ENCODE results near the gene ALDH1A1.

ALDH1A1 gene

DNA sequence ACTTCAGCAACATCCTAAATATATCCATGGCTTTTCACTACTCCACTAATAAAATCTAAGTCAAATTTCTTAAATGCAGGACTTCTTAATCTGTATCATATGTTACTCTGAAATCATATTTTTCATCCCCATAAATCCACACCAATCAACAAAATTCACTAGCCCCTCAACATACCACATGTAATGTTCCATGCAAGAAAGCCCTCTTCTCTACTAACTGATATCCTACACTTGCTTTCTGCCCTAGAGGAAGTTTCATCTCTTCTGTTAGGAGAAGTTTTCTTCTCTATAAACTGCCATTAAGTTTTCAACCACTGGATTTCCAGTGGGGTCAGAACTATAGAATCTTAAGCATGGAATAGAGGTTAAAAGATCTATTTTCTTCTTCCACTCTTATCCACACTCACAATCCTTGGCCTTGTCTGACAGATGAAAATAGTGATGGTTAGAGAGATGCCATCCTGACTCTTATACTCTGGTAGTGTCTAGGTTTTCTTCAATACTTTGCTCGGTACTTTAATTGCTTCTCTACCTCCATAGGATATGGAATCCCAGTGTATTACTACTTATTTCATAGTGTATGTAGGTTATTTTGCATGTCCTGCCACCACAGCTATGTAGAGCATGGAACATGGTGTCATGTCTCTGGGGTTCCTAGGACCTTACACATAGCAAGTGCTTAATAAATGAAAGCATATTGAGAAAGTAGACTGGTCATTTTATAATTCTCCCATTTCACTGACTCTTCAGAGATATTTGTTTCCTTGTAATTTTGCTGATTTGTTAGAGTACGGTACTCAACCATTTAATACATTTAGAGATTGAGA is 48.4 kb downstream of the ALDH1A1 start:
- TF ChIP-seq HDGF (IDR thresholded peaks at IDR 0.05; ENCODE audit: borderline replicate concordance) (no peak), BHLHE40 (IDR thresholded peaks at IDR 0.05; ENCODE audit: borderline replicate concordance) (no peak), SUZ12 (IDR thresholded peaks at IDR 0.05) (no peak), CTBP1 (IDR thresholded peaks at IDR 0.05; ENCODE audit: borderline replicate concordance) (no peak), ELF4 (IDR thresholded peaks at IDR 0.05) (no peak), SP1 (IDR thresholded peaks at IDR 0.05) (no peak), NFRKB (IDR thresholded peaks at IDR 0.05) (no peak), L3MBTL2 (conservative IDR thresholded peaks at IDR 0.05) (no peak), ARNT (IDR thresholded peaks at IDR 0.05) (no peak)
- TF ChIP-seq, protein P1, sequence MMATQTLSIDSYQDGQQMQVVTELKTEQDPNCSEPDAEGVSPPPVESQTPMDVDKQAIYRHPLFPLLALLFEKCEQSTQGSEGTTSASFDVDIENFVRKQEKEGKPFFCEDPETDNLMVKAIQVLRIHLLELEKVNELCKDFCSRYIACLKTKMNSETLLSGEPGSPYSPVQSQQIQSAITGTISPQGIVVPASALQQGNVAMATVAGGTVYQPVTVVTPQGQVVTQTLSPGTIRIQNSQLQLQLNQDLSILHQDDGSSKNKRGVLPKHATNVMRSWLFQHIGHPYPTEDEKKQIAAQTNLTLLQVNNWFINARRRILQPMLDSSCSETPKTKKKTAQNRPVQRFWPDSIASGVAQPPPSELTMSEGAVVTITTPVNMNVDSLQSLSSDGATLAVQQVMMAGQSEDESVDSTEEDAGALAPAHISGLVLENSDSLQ (IDR thresholded peaks at IDR 0.05) = no peak
- DNase-seq (ENCODE audit: extremely low spot score) = no peak
- CTCF ChIA-PET = no interaction called here
- POLR2A ChIA-PET = no interaction called here

DNA sequence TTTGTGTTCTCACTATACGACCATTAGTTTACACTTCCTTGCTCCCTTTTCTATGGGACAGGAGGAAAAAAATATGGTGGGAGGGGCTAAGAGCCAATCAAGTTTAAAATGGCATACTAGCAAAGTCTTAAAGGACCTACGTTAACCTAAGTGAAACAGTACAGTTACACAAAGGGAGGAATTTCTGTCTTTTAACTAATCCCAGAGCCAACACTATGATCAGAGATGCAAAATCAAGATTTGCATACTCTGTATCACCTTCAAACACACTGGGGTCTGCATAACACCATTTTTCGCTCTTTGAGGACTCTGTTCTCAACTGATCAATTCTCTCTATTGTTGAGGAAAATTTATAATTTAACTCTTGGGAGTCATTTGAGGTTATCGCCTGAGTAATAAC is 49.8 kb downstream of the ALDH1A1 start:
- CTCF ChIA-PET = no interaction called here
- TF ChIP-seq, protein P1 (IDR thresholded peaks at IDR 0.05) = no peak
- TF ChIP-seq SUZ12 (IDR thresholded peaks at IDR 0.05) = no peak
- no peak for TF ChIP-seq LEF1 (IDR thresholded peaks at IDR 0.05; ENCODE audit: borderline replicate concordance)
- no peak for TF ChIP-seq ELF4 (IDR thresholded peaks at IDR 0.05)
- TF ChIP-seq FOXK2 (IDR thresholded peaks at IDR 0.05) = no peak
- no peak for TF ChIP-seq CTBP1 (IDR thresholded peaks at IDR 0.05; ENCODE audit: borderline replicate concordance)
- no peak for TF ChIP-seq FOXM1 (IDR thresholded peaks at IDR 0.05; ENCODE audit: borderline replicate concordance)
- TF ChIP-seq L3MBTL2 (conservative IDR thresholded peaks at IDR 0.05) = no peak
- TF ChIP-seq ARNT (IDR thresholded peaks at IDR 0.05) = no peak
- TF ChIP-seq SP1 (IDR thresholded peaks at IDR 0.05) = no peak
- TF ChIP-seq FOXA1 (IDR thresholded peaks at IDR 0.05) = no peak
- no peak for TF ChIP-seq HDGF (IDR thresholded peaks at IDR 0.05; ENCODE audit: borderline replicate concordance)
- no peak for TF ChIP-seq NFRKB (IDR thresholded peaks at IDR 0.05)
- TF ChIP-seq BHLHE40 (IDR thresholded peaks at IDR 0.05; ENCODE audit: borderline replicate concordance) = no peak
- TF ChIP-seq TARDBP (IDR thresholded peaks at IDR 0.05) = no peak
- TF ChIP-seq ZNF384 (IDR thresholded peaks at IDR 0.05) = no peak
- POLR2A ChIA-PET = no interaction called here
- DNase-seq (ENCODE audit: extremely low spot score) = no peak

DNA sequence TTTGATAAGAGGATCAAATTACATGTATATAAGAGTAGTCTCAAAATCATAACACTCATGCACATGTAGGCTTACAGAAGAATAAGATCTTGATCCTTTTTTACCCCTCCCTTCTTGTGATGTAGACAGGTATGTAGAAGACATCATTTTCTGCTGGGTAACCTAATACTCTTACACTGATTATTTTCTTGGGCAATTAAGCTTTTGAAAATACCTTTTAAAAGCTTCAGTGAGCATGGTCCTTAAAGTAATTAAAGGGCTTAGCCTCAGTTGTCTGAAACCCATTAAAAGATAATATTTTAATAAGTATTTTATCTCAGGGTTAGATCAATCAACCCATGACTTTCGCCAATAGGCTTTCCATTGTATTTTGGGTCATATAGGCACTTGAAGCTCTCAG is 50.6 kb downstream of the ALDH1A1 start:
- ChIA-PET POLR2A (no interaction called here), CTCF (no interaction called here)
- no peak for TF ChIP-seq CTBP1 (IDR thresholded peaks at IDR 0.05; ENCODE audit: borderline replicate concordance)
- TF ChIP-seq ARNT (IDR thresholded peaks at IDR 0.05) = no peak
- TF ChIP-seq LEF1 (IDR thresholded peaks at IDR 0.05; ENCODE audit: borderline replicate concordance) = no peak
- TF ChIP-seq TARDBP (IDR thresholded peaks at IDR 0.05) = no peak
- no peak for TF ChIP-seq ELF4 (IDR thresholded peaks at IDR 0.05)
- no peak for TF ChIP-seq FOXM1 (IDR thresholded peaks at IDR 0.05; ENCODE audit: borderline replicate concordance)
- TF ChIP-seq ZNF384 (IDR thresholded peaks at IDR 0.05) = no peak
- TF ChIP-seq SUZ12 (IDR thresholded peaks at IDR 0.05) = no peak
- no peak for TF ChIP-seq L3MBTL2 (conservative IDR thresholded peaks at IDR 0.05)
- no peak for TF ChIP-seq FOXA1 (IDR thresholded peaks at IDR 0.05)
- no peak for TF ChIP-seq FOXK2 (IDR thresholded peaks at IDR 0.05)
- no peak for TF ChIP-seq NFRKB (IDR thresholded peaks at IDR 0.05)
- no peak for TF ChIP-seq BHLHE40 (IDR thresholded peaks at IDR 0.05; ENCODE audit: borderline replicate concordance)
- TF ChIP-seq, protein P1 (IDR thresholded peaks at IDR 0.05) = no peak
- no peak for TF ChIP-seq SP1 (IDR thresholded peaks at IDR 0.05)
- no peak for TF ChIP-seq HDGF (IDR thresholded peaks at IDR 0.05; ENCODE audit: borderline replicate concordance)
- no peak for DNase-seq (ENCODE audit: extremely low spot score)

DNA sequence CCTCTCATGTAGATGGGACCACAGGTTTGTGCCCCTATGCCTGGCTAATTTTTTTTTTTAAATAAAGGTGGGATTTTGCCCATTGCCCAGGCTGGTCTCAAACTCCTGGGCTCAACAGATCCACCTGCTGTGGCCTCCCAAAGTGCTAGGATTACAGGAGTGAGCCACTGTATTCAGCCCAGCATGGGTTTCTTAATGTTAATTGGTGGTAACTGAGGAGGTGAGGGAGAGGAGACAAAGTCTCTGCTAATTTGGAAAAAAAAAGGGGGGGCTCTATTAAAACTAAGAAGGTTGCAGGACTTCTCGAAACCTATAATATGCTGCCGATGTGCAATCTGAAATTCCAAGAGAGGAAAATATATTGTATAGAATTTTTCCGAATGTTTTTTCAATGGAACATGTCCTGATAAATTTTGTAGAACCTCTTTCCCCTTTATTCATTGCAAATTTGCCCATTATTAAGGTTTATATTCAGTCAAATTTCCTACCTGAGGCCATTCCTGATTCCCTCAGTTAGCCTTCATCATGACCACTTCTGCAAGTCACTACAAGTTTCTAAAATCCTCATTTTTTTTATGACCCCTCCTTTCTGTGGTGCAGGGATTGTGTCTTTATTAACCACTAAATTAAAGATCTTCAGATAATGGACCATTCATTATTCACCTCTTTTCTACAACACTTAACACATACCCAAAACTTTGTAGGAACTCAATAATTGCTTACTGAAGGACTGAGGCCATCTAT is 52.9 kb downstream of the ALDH1A1 start:
- no peak for TF ChIP-seq ZNF384 (IDR thresholded peaks at IDR 0.05)
- no peak for TF ChIP-seq FOXM1 (IDR thresholded peaks at IDR 0.05; ENCODE audit: borderline replicate concordance)
- no peak for TF ChIP-seq CTBP1 (IDR thresholded peaks at IDR 0.05; ENCODE audit: borderline replicate concordance)
- TF ChIP-seq, protein P1 (IDR thresholded peaks at IDR 0.05) = no peak
- TF ChIP-seq NFRKB (IDR thresholded peaks at IDR 0.05) = no peak
- no peak for TF ChIP-seq FOXK2 (IDR thresholded peaks at IDR 0.05)
- no peak for TF ChIP-seq TARDBP (IDR thresholded peaks at IDR 0.05)
- TF ChIP-seq L3MBTL2 (conservative IDR thresholded peaks at IDR 0.05) = no peak
- DNase-seq (ENCODE audit: extremely low spot score) = no peak
- ChIA-PET CTCF (no interaction called here), POLR2A (no interaction called here)
